GM19468 (cell line): ENCODE results near the gene OR51B5.
"Not testable (repeated sequence)": the region's sequence is repeated elsewhere in the genome, so short reads cannot be mapped to it uniquely, and the experiment has no call there.

ENCODE experiments used
- ATAC-seq: cut with Tn5 transposase; IDR thresholded peaks from one replicate; pipeline ENCODE4 v1.9.1; 2021; ENCODE audit warnings: mild to moderate bottlenecking, moderate library complexity, moderate number of reproducible peaks; ENCODE audit not compliant: unreplicated experiment; ENCODE audit errors: extremely low read depth

The OR51B5 gene

DNA sequence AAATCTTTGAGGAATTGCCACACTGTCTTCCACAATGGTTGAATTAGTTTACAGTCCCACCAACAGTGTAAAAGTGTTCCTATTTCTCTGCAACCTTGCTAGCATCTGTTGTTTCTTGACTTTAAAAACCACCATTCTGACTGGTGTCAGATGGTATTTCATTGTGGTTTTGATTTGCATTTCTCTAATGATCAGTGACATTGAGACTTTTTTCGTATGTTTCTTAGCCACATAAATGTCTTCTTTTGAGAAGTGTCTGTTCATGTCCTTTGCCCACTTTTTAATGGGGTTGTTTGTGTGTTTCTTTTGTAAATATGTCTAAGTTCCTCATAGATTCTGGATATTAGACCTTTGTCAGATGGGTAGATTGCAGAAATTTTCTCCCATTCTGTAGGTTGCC, 6.1 kb downstream of the OR51B5 start:
- not testable (repeated sequence) for ATAC-seq

DNA sequence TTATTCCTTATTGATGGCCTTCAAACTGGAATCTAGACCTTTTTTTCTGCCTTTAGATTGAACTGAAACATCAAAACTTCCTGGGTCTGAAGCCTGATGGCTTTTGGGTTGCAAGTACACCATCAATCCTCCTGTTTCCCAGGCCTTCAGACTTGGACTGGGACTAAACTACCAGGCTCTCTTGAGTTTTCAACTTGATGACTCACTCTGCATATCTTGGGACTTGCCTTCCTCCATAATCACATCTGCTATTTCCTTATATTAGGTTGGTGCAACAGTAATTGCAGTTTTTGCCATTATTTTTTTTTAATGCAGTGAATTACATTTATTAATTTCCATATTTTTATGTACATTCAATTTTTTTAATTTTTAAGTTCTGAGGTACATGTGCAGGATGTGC, 7.0 kb downstream of the OR51B5 start:
- ATAC-seq, result no peak

DNA sequence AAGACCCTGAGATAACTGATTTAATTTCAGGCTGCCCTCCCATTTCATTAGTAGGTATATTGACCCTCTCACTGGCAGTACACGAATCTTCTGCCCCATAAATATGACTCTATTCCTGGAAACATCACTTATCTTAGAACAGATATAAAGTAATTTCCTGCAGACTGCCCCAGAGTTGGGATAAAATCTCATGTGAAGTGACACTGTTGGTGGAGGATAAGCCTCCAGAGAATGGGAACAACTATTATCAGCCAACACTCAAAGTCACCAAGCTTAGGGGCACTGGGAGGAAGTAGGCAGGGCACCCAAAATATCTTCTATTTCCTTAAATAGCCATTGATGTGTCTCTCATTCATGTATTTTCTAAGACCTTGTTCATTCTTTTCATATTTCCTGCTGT, 8.2 kb downstream of the OR51B5 start:
- ATAC-seq, result no peak

- ATAC-seq, result no peak
These were observed 19.1 kb downstream of the OR51B5 start, which contains the start of gene OR51B2 for GRCh38 chr11:5324197-5324596. Gene OR51B2, minus strand, starts transcription at chr11:5324297. Its CDS starts 0 bp downstream, at chr11:5324297.

DNA sequence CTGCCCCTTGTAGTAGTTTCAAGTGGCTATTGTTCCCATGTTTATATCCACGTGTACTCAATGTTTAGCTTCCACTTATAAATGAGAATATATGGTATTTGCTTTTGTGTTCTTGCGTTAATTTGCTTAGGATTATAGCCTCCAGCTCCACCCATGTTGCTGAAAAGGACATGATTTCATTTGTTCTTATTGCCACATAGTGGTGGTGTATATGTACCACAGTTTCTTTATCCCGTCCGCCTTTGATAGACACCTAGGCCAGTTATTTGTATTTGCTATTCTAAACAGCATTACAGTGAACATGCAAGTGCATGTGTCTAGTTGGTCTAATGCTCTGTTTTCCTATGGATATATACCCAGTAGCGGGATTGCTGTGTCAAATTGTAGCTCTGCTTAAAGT, 26.0 kb downstream of the OR51B5 start:
- no peak for ATAC-seq

DNA sequence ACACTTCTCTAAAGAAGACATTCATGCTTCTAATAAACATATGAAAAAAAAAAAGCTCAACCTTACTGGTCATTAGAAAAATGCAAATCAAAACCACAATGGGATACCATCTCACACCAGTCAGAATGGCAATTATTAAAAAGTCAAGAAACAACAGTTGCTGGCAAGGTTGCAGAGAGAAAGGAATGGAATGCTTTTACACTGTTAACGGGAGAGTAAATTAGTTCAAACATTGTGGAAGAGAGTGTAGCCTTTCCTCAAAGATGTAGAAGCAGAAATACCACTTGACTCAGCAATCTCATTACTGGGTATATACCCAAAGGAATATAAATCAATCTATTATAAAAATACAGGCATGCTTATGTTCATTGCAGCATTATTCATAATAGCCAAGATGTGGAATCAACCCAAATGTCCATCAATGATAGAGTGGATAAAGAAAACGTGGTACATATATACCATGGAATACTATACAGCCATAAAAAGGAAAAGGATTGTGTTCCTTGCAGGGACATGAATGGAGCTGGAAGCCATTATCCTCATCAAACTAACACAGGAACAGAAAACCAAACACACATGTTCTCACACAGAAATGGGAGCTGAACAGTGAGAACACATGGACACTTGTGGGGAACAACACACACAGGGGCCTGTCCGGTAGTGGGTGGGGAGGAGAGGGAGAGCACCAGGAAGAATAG, 29.8 kb downstream of the OR51B5 start:
- not testable (repeated sequence) for ATAC-seq

DNA sequence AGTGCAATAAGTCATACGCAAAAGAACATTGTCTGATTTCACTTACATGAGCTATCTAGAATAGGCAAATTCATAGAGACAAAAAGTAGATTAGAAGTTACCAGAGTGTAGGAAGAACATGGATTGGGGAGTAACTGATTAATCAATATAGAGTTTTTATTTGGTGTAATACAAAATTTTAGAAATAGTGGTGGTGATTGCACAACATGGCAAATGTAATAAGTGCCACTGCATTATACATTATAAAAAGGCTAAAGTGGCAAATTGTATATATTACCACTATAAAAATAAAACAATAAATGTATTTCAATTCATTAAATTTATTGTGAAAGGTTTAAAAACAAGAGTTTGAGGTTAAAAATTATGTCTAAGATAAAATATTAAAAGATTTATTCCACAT, 32.9 kb downstream of the OR51B5 start:
- ATAC-seq, result no peak

- no peak for ATAC-seq
These were observed 35.9 kb downstream of the OR51B5 start for GRCh38 chr11:5307256-5308019.

DNA sequence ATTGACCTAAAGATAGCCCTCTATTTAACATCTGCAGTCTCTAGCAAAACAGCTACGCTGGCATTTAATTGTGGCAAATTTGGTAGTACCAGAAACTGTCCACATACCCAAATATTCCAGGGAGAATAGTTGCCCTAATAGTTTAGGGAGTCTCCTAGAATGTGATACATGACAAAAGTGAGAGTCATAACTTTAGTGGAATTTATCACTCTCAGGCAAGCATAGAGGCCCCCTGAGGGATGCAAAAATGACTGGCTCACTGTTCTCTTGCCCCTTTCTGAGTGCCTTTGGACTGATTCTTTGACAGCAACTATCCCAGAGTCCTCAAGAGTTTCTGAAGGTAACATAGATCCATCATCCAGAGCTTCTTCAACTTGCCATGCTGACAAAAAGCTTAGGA, 39.3 kb downstream of the OR51B5 start:
- no peak for ATAC-seq

GRCh38 chr11:5303626-5304025, 39.7 kb downstream of the OR51B5 start:
- ATAC-seq, result no peak

GRCh38 chr11:5301846-5302245, 41.5 kb downstream of the OR51B5 start, which contains the start of gene OR51B4:
Gene OR51B4, minus strand, starts transcription at chr11:5301946. Its CDS starts 0 bp downstream, at chr11:5301946.
- no peak for ATAC-seq

DNA sequence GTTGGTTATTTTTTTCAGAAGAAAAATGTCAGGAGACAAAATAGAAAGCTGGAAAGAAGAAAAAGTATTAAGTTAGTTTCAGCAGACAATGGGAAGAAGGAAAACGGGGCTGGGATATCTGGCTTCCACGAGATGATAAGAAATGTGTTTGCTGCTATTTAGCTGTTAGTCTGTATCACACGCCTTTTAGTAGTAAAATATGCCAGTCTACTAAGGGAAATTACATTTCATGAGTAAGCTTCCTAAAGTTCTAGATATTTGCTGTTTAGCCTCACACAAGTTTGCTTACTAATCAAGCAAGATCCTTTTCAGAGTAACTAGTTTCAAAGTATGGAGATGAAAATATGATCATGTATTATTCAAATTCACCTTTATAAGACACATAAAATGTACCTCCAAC, 43.1 kb downstream of the OR51B5 start:
- ATAC-seq, result no peak

DNA sequence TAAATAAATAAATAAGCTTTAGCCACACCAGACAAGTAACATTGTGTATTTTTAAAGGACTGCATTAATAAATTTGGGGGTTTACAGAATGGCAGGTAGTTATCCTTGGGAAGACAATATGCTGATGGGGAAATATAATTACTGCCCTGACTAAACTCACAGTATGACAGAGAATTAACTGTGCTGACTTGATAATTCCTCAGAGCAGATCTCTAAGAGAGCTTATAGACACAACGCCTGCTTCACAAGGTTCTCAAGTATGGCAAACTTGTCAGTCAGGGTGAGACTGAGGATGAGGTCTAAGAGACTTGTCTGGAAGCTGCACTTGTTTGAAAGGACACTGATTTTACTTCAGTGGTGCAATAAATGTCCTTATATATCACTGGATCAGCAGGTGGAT, 44.9 kb downstream of the OR51B5 start:
- no peak for ATAC-seq

DNA sequence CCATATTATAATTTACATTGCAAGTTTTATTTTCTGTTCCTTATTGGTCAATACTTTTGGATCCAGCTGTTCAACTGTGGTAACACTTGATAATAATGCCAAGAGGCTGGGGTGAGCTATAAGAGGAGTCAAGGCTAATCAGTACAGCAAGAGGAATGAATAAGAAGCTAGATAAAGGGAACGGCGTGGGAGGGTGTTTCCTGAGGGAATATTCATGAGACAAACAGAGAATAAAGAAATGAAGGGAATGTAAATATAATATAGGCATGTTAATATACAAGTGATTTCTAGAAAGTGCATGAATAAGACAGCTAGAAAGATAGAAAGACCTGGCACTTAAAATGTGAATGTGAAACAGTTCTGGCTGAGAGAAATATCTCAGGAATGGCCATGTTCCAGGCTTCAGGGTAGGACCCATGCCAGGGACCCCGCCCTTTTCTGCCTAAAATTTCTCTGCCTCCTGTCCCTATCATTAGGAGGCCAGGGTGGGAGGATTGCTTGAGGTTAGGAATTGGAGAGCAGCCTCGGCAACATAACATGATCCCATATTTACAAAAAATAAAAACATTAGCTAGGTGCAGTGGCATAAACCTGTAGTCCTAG, 45.5 kb downstream of the OR51B5 start:
- no peak for ATAC-seq

DNA sequence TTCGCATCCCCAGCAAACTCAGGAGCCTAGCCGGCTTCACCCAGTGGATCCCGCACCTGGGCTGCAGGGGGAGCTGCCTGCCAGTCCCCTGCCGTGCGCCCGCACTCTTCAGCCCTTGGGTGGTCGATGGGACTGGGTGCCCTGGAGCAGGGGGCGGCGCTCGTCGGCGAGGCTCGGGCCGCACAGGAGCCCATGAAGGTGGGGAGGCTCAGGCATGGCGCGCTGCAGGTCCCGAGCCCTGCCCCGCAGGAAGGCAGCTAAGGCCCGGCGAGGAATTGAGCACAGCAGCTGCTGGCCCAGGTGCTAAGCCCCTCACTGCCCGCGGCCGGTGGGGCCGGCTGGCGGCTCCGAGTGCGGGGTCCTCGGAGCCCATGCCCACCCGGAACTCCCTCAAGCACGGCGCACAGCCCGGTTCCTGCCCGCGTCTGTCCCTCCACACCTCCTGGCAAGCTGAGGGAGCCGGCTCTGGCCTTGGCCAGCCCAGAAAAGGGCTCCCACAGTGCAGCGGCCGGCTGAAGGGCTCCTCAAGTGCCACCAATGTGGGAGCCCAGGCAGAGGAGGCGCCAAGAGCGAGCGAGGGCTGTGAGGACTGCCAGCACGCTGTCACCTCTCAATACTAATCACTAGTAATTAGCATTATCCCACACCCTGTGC, 48.9 kb downstream of the OR51B5 start:
- ATAC-seq, result not testable (repeated sequence)

- no peak for ATAC-seq
These were observed 50.3 kb downstream of the OR51B5 start for GRCh38 chr11:5293028-5293427.
